ENCODE results near the gene CTBP2. TPM values are rescaled to one million over a fixed set of nuclear protein-coding genes. Genes with fewer than 3 reads are reported as not detected.

The CTBP2 gene
- total and polyA plus RNA-seq, 10 of the 15 experiments (the other 5 are each of a cell fraction or from before 2014, with no cell fraction given): 0.02 to 0.72 (median 0.06) TPM; not detected in 2

- in situ Hi-C loops (cut with MboI) (no loop called here), intact Hi-C loops (cut with micrococcal nuclease; ENCODE audit: unreplicated experiment) (loop anchor here (5.0 kb wide), 1 partner anchor 133 kb away; no protein-coding TSS in a partner anchor)
- no peak overlapping the region for H3K4me2 ChIP-seq (ENCODE audit: control insufficient read depth, insufficient read depth)
- ChIA-PET POLR2A (interaction anchor here (0.5 kb wide), 1 partner anchor 985 kb away, joined by 4 read pairs; no protein-coding TSS in a partner anchor), SMC1A (ENCODE audit: uncharacterized antibody, unreplicated experiment) (no interaction called here), RAD21 (ENCODE audit: unreplicated experiment) (no interaction called here), CTCF (no interaction called here)
- DNase-seq (ENCODE audit: low read depth, low spot score) (no peak), ATAC-seq (no peak), FAIRE-seq (no peak)
- peaks cover 0 to 2% of the 10 kb centered on the region in 2 experiments; a peak in 1 of 4 replicates for H3K27me3 ChIP-seq (replicated peaks in 1 of 2; ENCODE audit: control insufficient read depth in 2 of 2, insufficient read depth in 2 of 2, low read length in 1 of 2)
- H3K9me3 ChIP-seq (replicated peaks; ENCODE audit: control insufficient read depth, insufficient read depth, low read length): no peaks in the 10 kb centered on the region
- H3K36me3 ChIP-seq (ENCODE audit: control insufficient read depth in 2 of 2, insufficient read depth in 2 of 2, low read length in 1 of 2): no peaks in the 10 kb centered on the region
- no peak for TF ChIP-seq ZBTB40 (IDR thresholded peaks at IDR 0.05; ENCODE audit: borderline replicate concordance)
- no peak overlapping the region for H3K27ac ChIP-seq (ENCODE audit: control insufficient read depth, insufficient read depth)
- WGBS (ENCODE audit: insufficient coverage, insufficient replicate concordance, low lambda C conversion rate, missing lambda C conversion rate): 13% methylated on average over 3 of the region's 3 CpGs
- no peaks in the 10 kb centered on the region for H3K79me2 ChIP-seq (ENCODE audit: control insufficient read depth, insufficient read depth, low read length)
- BruUV-seq (replicated peaks): no TSS peak
- H2AFZ ChIP-seq (ENCODE audit: control insufficient read depth, low read depth, low read length): no peak overlapping the region
- no peak overlapping the region for H3K4me3 ChIP-seq
- peaks cover 20% of the 10 kb centered on the region for H3K4me1 ChIP-seq (ENCODE audit: control insufficient read depth, insufficient read depth, low read length)
- no peaks in the 10 kb centered on the region for H4K20me1 ChIP-seq (ENCODE audit: control insufficient read depth, insufficient read depth)
- H3K9ac ChIP-seq (ENCODE audit: control insufficient read depth, insufficient read depth, low read length): no peak overlapping the region
Observed at GRCh38 chr10:125200396-125200795, 40.0 kb upstream of the CTBP2 start.

- Histone ChIP-seq H3K9me3 (replicated peaks; ENCODE audit: control insufficient read depth, insufficient read depth, low read length) (no peaks in the 10 kb centered on the region), H3K27me3 (replicated peaks in 1 of 2; ENCODE audit: control insufficient read depth in 2 of 2, insufficient read depth in 2 of 2, low read length in 1 of 2) (peaks cover 0 to 2% of the 10 kb centered on the region in 2 experiments; a peak in 1 of 4 replicates), H4K20me1 (ENCODE audit: control insufficient read depth, insufficient read depth) (no peaks in the 10 kb centered on the region), H3K27ac (ENCODE audit: control insufficient read depth, insufficient read depth) (no peak overlapping the region), H3K9ac (ENCODE audit: control insufficient read depth, insufficient read depth, low read length) (no peak overlapping the region), H3K4me2 (ENCODE audit: control insufficient read depth, insufficient read depth) (no peak overlapping the region), H3K79me2 (ENCODE audit: control insufficient read depth, insufficient read depth, low read length) (no peaks in the 10 kb centered on the region), H3K36me3 (ENCODE audit: control insufficient read depth in 2 of 2, insufficient read depth in 2 of 2, low read length in 1 of 2) (no peaks in the 10 kb centered on the region), H3K4me3 (no peak overlapping the region), H2AFZ (ENCODE audit: control insufficient read depth, low read depth, low read length) (no peak overlapping the region), H3K4me1 (ENCODE audit: control insufficient read depth, insufficient read depth, low read length) (peaks cover 20% of the 10 kb centered on the region)
- POLR2A ChIA-PET: no interaction called here
- in situ Hi-C loops (cut with MboI): no loop called here
- CTCF ChIA-PET: no interaction called here
- FAIRE-seq: no peak
- no TSS peak for BruUV-seq (replicated peaks)
- WGBS (ENCODE audit: insufficient coverage, insufficient replicate concordance, low lambda C conversion rate, missing lambda C conversion rate): 26% methylated on average over 2 of the region's 2 CpGs
- SMC1A ChIA-PET (ENCODE audit: uncharacterized antibody, unreplicated experiment): no interaction called here
- intact Hi-C loops (cut with micrococcal nuclease; ENCODE audit: unreplicated experiment): no loop called here
- no peak for DNase-seq (ENCODE audit: low read depth, low spot score)
- ATAC-seq: no peak
- RAD21 ChIA-PET (ENCODE audit: unreplicated experiment): interaction anchor here (0.6 kb wide), 1 partner anchor 652 kb away, joined by 4 read pairs; no protein-coding TSS in a partner anchor
- TF ChIP-seq SMARCA5 (IDR thresholded peaks at IDR 0.05) (no peak), USF1 (IDR thresholded peaks at IDR 0.05; ENCODE audit: borderline replicate concordance, extremely low read length, insufficient read depth, low read depth, low read length) (no peak), NKRF (conservative IDR thresholded peaks at IDR 0.05) (no peak), NFXL1 (IDR thresholded peaks at IDR 0.05; ENCODE audit: borderline replicate concordance) (no peak), EGR1 (IDR thresholded peaks at IDR 0.05; ENCODE audit: borderline replicate concordance in 1 of 2, low read depth in 2 of 2, low read length in 2 of 2) (no peak), MYB (IDR thresholded peaks at IDR 0.05; ENCODE audit: borderline replicate concordance, low read depth, low read length) (no peak), POLR2AphosphoS2 (IDR thresholded peaks at IDR 0.05; ENCODE audit: low read depth, low read length) (no peak), RELA (IDR thresholded peaks at IDR 0.05; ENCODE audit: borderline replicate concordance, partially characterized antibody) (no peak), STAT1 (conservative IDR thresholded peaks at IDR 0.05) (no peak)
Observed at GRCh38 chr10:125199270-125199669, 38.9 kb upstream of the CTBP2 start.

Measured in GM12878 (cell line).